Neural cell (in vitro differentiated cells): ENCODE data around the gene COL5A1.

ENCODE experiments used
- RAD21 ChIP-seq: fragments of 450-650 bp; conservative IDR thresholded peaks from 2 replicates; pipeline ENCODE4 v1.6.1; 2014; ENCODE audit warnings: antibody characterized with exemption, mild to moderate bottlenecking, moderate library complexity
- TF ChIP-seq, protein P1 (sequence below): IDR thresholded peaks from 2 replicates; pipeline ENCODE4 v1.6.1; 2012; ENCODE audit warnings: borderline replicate concordance

DNA sequence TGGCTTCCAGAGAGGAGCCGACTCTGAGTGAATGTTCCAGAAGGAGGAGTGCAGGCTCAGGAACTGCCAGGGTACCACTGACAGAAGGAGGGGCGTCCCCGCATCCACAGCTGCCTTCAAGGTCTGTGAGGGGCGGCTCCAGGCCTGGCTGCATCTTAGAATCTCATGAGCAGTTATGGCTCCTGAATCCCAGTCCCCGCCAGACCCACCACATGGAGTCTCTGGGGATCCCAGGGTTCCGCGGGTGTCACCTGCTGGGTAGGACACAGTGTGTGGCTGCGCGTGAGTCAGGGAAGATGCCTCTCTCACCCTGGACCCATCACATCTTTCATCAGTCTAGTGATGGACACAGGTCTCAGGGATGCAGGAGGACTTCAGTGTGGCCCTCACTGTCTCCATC is 79.2 kb downstream of the COL5A1 start:
- TF ChIP-seq RAD21 = no peak
- TF ChIP-seq, protein P1, sequence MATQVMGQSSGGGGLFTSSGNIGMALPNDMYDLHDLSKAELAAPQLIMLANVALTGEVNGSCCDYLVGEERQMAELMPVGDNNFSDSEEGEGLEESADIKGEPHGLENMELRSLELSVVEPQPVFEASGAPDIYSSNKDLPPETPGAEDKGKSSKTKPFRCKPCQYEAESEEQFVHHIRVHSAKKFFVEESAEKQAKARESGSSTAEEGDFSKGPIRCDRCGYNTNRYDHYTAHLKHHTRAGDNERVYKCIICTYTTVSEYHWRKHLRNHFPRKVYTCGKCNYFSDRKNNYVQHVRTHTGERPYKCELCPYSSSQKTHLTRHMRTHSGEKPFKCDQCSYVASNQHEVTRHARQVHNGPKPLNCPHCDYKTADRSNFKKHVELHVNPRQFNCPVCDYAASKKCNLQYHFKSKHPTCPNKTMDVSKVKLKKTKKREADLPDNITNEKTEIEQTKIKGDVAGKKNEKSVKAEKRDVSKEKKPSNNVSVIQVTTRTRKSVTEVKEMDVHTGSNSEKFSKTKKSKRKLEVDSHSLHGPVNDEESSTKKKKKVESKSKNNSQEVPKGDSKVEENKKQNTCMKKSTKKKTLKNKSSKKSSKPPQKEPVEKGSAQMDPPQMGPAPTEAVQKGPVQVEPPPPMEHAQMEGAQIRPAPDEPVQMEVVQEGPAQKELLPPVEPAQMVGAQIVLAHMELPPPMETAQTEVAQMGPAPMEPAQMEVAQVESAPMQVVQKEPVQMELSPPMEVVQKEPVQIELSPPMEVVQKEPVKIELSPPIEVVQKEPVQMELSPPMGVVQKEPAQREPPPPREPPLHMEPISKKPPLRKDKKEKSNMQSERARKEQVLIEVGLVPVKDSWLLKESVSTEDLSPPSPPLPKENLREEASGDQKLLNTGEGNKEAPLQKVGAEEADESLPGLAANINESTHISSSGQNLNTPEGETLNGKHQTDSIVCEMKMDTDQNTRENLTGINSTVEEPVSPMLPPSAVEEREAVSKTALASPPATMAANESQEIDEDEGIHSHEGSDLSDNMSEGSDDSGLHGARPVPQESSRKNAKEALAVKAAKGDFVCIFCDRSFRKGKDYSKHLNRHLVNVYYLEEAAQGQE = no peak
